ENCODE results near the gene GABBR2.

GABBR2 gene

DNA sequence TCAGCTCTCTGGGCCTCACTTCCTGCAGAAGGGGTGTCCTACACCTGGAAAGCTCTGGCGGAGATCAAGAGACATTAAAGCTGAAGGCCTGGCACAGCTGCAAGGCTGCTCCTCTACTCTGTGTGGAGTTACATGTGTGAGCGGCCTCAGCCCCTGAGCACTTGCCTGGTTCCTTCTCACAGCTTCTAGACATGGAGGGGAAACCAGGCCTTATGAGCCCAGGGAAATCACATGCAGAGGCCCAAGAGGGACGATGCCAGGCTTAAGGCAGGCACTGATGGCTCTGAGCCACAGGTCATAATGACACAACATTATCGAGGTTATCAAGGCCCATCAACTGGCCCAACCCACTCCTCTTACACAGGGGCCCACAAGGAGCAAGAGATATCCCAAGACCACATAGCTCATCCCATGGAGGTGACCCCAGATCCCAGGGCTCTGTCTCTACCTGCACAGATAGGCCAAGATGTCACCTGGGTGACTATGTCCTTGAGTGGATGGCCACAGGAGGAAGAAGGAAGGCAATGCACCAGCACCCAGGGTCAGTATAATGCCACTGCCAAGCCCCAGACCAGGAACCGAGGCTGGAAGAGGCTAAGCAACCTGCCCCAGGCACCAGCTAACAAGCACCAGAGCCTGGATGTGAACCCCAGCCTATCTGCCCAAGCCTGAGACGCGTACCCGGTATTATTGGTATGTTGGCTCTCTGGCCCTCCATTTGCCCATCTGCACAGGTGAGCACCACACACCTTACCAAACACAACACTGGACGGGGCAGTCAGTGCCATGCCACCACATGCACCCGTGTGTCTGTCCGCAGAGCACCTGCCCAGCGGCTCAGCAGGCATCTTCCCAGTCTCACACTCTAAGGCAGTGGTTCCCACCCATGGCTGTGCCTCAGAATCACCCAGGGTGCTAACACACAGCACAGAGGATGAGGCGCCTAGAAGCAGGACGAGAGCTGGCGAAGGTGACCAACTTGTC is 143.3 kb downstream of the GABBR2 start:
- DNase-seq: no peak

DNA sequence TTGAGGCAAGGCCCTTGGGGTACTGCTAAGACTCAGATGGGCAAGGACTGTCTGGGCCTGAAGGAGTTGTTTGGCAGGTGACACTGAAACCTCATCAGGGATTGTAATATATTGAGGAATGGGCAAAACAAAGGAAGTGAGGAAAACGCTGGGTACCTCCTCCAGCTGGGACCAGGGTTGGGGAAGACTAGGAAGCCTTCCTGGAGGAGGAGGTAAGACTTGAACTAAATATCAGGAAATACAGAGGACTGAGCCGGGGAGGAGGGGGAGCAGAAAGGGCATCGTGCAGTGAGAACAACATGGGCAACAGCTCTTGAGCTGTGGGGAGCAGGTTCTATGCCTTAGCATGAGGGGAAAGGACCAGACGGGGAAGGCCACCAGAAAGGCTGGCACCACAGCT is 144.0 kb downstream of the GABBR2 start:
- no peak for DNase-seq

DNA sequence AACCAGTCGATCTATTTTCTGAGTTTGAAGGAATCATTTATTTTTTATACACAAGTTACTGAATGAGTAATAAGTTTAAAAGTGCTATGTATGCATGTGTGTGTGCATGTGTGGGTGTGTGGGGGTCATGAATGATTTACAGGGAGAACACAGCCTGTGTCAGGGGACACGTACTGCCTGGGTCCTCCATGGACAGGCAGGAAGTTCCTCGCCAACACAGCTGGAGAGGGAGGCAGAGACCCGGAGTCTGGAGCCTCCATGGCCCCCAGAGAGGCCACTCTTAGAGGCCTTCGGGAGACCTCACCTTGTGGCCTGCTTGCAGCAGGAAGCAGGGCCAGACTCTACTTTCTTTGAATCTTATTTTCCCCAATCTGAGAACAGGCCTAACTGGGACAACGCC is 144.7 kb downstream of the GABBR2 start:
- DNase-seq: no peak

DNA sequence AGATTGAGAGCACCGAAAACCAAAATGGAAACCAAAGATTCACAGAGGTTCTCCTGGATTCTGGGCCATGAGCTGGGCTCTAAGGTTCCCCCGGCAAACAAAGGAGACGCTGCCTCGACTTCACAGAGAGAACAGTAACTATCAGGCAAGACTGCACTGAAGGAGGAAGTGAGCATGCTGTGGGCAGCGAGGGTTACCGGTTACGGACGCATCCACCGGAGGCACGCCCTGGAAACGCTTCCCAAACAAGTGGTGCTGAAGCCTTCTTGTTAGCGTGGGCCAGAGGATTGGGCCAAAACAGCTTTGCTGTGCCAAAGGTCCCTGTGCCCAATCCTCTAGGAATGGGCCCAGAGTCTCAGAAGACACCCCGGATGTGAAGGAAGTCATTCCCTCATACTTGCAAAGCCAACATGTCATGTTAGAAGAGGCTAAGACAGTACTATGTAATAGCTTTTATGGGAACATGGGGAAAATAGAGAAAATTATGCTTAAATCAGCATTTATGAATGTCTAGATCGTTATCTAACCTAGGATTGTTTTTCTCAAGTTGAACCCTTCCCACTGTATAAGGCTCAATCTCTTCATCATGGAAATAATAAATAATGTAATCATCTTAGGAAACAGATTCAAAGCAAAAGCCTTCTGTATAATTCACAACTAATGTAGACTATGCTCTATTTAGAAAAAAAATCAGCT is 145.4 kb downstream of the GABBR2 start:
- DNase-seq: no peak

DNA sequence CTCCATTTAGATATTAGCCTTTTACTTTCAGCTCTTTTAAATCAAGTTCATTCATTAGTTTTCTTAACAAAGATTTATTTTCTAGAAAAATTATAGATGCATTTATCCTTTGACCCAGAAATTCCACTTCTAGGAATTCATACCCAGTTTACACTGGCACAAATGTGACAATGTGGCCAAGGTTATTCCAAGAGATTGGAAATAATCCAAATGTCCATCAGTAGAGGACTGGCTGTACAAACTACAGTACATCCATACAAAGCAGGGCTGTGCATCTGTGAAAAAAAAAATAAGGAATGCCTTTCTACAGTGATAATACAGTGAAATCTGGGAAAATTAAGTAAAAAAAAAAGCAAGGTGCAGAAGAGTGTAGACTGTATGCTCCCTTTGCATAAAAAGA is 149.2 kb downstream of the GABBR2 start:
- DNase-seq: no peak

DNA sequence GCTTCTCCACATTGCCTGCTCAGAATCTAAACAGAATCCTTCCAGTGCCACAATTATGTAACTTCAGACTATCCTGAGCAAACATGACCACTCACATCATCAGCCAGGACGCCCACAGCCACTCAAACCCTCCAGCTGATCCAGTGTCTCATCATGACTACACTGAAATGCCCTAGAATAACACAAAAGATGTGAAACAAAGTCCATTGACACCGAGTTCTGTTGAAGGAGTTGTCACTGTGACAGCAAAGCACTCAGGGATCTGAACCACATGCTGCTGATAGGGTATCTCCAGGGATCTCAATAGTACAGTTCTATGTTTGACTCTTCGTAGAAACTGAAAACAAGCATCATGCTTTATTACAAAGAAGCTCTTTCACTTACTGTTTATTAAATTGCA is 150.2 kb downstream of the GABBR2 start:
- DNase-seq: no peak

DNA sequence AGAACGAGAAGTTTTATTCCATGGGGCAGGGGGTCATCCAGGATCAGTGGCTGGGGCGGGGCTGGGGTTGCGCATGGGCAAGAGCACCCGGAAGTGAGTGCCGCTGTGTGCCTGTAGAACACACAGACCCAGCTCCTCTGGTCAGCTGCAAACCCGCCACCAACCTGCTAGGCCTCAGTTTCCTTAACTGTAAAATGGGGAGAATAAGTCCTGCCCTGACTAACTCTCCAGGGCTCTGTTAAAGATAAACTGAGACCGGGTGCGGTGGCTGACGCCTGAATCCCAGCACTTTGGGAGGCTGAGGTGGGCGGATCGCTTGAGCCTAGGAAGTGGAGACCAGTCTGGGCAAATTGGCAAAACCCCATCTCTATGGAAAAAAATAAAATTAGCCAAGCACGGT is 152.2 kb downstream of the GABBR2 start:
- no peak for DNase-seq

DNA sequence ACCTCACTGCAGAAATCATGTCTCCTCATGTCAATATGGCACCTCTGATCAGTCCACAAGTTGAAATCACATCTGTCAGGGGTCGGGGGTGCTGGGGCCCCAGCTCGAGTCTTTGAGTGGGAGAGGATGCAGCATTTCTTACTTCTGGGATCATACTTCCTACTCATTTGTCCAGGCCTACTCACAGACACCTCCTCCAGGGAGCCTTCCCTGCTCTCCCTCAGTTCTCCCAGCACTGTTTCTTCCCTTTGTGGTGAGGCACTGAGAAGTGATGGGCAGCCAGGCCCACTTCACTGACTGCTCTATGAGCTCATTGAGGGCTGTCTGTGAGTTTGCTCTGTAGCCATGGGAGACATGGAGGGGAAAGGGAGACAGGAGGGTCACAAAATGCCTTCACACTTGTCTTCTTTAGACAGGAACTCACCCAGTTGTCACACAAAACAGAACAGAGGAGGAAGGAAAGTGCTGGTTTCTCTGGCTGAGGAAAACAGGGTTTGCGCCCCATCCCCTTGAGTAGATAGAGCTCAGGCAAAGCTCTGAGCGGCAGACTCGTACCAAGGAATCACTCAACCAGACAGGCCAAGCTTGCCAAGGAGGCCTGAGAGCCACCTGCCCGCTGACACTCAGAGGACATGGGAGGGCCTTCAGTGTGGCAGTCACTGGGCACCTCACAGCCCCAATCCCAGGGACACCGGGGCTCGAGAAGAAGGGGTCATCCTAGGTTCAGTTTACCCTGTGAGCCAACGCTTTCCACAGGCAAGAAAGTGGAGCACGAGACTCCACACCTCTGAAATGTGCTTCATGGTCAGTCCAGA is 152.9 kb downstream of the GABBR2 start:
- no peak for DNase-seq

DNA sequence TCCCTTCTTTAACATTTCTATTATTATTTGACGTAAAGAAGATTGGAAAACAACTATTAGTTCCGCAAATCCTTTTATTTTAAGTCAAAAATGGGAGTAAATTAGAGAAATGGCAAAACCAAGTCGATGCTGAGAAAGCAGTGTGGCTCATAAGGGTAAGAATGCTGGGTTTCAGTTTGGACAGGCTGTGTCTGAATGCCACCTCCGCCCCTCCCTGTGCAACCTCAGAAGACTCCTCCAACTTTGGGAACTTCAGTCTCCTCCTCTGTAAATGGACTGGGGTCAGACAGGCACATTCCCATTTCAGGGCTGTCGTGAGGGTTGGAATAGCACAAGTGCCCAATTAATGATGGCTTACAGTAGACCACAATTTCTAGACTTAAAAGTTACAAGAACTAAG is 154.0 kb downstream of the GABBR2 start:
- DNase-seq: no peak

DNA sequence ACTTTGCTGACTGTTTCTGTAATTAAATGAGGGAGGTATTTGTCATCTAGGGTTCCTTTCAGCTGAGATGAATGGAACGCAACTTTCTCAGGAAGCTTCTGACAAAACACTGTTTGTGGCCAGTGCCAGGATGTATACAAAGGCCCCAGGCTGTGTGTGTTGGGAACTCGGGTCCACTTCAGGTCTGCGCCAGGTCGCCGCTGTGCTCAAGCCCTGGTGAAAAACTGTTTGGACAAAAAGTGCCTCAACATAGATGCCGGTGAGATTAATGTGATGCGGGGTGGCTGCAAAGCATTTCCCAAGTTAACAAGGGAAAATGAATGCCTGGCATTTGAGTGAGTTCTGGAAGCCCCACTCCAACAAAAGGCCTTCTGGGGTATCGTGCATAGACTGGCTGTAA is 156.4 kb downstream of the GABBR2 start:
- DNase-seq: no peak

DNA sequence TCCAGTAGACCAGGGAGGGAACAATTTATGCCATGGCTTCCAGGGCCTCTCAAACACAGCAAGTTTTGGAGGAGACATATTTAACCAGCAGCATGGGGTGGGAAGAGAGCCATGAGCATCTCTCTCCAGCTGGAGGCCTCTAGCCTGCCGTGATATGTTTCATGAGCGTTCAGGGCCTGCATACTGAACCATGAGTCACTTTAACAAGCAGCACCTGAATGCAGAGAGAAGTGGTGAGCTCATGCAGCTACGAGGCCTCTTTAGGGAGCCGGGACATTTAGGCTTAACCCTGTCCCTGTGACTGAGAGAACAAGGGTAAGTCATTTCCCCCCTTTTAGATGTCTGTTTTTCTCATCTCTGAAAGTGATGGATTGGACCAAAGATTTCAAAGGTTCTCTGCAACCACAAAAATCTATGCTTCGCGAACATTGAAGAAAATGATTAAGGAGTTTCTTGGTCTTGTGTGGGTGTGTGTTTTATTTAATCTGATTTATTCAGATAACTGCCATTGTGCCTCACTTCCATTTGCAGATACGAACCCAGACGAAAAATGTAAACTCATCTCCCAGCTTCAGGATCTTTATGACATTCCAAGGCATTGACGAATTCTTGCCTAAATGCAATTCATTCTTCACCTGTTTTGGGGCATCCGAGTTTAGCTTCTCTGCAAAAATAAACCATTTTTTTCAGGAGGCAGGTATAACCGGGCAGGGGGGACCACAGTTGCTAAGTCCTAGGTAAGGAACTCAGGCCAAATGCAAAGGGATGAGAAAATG is 157.0 kb downstream of the GABBR2 start:
- DNase-seq: no peak

DNA sequence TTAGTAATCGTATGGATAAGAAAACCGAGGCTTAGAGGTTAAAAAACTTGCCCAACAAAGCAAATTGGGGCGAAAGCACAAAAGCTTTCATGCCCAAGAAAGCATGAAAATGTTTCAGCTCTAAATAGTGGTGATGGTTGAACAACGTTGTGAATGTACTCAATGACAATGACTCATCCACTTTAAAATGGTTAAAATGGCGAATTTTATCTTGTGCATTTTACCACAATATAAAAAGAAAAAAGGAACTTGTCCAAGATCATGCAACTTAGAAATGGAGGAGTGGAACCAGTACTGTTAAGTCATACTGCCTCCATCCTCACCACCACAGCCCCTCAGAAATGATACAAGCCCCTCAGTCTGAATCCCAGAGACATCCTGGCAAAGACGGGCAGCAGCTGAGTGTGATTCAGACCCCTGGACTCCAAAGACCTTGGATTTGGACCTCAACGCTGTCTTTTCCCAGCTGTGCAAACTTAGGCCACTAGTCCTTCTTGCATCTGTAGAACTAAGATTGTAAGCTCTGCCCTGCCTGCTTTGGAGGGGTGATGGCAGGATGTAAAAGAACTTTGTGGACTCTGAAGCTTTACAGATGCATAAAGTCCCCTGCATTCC is 158.4 kb downstream of the GABBR2 start:
- DNase-seq: no peak

DNA sequence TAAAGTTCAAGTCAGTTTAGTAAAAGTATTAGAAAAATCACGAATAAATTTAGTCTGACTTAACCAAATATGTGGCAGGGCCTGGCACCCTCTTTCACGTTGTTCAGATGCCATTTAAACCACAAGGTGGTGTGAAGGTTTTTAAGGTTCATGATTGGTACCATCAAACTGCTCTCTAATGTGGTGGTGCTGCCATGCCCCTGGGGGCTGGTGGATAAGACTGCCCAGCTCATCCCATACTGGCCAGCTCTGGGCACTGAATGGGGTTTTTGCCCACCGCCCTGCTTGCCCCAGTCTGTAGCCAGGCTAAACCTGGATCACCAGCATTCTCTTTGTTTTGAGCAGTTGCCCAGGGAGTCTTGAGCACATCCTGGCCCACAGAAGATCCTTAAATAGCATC is 159.3 kb downstream of the GABBR2 start:
- no peak for DNase-seq

DNA sequence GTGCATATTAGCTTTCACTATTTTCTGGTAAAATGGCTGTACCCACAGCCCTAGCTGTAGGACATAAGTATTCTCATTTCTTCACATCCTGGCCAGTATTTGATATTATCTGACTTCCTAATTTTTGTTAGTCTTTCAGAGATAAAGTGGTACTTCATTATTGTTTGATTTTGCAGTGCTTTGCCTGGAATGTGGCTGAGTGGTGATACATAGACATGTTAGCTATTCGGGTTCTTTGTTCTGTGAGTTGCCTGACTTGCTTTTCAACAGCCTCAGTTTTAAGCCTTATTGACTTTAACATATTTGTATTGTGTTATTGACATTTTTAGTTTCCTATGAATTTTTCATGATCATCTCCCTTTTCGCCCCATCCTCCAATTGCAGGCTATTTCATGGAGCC is 161.1 kb downstream of the GABBR2 start:
- DNase-seq: no peak

DNA sequence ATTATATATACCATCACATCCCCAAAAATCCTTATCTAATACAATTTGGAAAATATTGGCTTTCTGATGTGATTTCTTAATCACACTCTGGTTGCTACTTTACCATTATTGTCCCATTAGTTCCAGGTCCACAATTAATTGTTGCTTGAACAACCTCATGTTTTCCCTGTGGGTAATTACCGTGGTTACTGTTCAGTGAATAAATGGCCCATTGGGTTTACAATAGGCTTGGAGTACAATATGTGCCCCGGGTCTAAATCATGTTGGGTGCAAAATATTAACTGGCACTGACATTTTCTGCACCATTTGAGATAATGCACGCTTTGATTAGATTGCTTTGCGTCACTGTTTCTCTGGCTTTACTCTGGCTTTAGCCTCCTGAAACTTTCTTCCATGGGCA is 163.7 kb downstream of the GABBR2 start:
- DNase-seq: no peak

DNA sequence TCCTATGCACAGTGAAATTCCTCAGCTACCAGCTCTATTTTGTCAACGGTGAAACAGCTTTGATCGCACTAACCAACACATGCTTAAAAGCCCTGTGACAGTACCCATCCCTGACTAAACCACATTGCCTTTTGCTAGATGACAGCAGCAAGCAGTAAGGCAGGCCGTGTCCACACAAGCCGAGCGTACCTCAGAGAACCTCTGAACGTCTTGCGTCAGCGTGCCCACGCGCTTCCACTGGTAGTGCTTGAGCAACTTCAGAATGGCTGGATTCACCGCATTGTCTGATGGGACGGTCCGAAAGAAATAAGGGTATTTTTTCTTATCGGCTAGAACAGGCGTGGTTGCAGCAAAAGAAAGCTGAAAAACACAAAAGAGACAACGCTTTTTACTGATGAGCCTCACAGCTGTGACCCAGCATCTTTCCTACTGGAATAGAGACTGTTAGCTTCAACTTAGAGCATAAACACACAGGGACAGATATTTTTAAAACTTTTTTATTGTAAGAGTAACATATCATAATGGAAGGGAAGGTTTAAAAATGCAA is 167.0 kb downstream of the GABBR2 start:
- DNase-seq: no peak

DNA sequence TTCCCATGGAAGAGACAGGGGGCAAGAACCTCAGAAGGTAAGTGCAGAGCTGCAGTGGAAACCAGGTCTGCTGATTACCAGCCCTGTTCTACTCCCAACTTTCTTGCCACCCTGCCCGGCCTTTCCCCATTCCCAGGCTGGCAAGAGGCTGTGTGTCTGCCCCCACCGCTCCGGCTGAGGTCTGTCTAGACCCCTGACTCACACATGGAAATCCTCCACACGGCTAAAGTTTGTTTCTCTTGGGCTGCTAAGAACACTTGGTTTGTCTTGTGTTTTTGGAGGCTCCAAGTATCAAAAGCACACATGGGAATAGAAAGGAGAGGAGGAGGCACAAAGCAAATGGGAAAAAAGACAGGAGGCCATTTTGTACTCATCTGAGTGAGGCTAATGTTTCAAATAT is 168.3 kb downstream of the GABBR2 start:
- DNase-seq: no peak

DNA sequence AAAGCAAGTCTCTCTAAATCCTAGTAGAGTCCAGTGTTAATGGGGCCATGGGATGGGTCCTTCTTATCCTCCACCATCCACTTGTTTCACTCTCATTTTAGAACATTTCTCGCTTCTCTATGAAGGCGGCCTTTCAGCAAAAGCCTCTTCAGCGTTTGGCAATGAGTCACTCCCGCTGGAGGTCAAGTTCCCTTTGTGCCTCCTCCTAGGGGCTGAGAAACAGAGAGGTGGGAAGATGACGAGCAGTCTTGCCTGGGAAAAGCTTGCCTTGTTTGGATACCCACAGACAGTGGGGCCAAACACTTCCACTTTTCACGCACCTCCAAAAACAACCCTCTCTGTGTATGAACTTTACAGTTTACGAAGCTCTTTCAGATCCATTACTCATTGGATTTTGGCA is 168.8 kb downstream of the GABBR2 start:
- no peak for DNase-seq

DNA sequence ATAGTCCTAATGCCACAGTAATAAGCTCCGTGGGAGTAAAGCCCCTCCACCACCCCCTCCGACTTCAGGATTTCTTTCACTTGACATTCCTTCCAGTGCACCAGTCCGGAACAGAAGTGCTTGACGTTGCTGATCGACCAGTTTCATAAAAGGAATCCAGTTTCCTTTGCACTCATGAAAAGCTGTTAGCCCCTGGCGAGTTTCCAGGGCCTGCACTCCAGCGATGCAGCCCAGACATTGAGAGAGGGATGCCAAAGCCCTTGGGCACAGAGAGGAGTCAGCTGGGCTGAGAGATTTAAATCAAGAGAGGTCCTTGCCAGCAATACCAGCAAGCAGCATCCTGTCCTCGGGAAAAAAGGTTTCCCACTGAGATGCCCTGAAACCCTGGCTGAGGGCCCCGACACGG is 170.1 kb downstream of the GABBR2 start:
- DNase-seq: no peak

DNA sequence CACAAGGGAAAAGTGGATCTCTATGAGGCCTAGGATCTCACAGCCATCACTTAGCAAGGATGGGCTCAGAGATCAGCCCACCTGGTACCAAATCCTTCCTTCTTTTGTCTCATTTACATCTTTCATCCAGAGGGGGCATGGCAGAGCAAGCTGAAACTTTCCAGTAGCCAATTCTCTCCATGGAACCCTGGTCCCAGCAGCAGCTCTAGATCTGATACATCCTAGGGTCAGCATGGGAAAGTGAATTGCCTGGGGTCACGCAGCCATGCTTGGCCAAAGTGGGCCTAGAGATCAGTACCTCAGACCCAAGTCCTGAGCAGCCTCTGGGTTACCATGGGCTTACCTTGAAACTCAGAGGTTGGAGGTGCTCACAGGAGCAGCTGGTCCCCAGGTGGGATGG is 170.5 kb downstream of the GABBR2 start:
- no peak for DNase-seq

DNA sequence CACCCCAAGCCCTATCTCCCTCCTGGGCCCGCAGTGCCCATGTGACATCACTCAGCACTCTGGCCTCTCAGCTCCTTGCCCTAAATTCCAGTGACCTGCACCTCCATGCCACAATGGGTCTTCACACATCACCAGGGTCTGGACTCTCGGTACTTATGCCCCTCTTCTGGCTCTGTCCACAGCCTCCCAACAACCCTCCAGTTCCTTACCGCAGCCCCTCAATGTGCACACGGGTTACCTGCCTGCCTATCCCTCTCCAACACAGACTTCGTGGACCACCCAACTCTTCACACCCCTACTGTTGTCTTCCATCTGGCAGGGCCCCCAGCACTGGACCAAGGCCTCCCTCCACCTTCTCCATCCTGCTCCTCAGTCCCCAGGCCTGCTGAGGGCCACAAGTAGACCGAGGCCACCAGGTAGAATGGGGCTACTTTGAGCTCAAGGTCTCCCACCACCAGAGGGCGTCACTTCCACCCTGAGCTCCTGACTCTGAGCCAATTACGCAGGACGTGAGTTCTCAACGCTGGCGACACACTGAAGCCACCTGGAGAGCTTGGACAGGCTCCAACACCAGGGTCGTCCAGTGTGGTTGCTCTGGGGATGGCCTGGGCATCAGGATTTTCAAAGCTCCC is 172.1 kb downstream of the GABBR2 start:
- DNase-seq: no peak
